Measurements from ENCODE around the gene CFAP46.
"Not testable (repeated sequence)": the region's sequence is repeated elsewhere in the genome, so short reads cannot be mapped to it uniquely, and the experiment has no call there.

The CFAP46 gene

GRCh38 chr10:132979491-132980425 lies 37.4 kb upstream of the CFAP46 start:
- DNase-seq: no peak

- no peak for DNase-seq
Observed at GRCh38 chr10:132978542-132978941, 36.2 kb upstream of the CFAP46 start.

GRCh38 chr10:132977807-132978206 lies 35.4 kb upstream of the CFAP46 start:
- no peak for DNase-seq

- no peak for DNase-seq
Observed at GRCh38 chr10:132977076-132977475, 34.7 kb upstream of the CFAP46 start.

GRCh38 chr10:132975831-132976682 lies 33.7 kb upstream of the CFAP46 start:
- no peak for DNase-seq

GRCh38 chr10:132974886-132975830 lies 32.8 kb upstream of the CFAP46 start:
- no peak for DNase-seq

- no peak for DNase-seq
Observed at GRCh38 chr10:132974249-132974796, 32.0 kb upstream of the CFAP46 start.

- no peak for DNase-seq
Observed at GRCh38 chr10:132973903-132974241, 31.5 kb upstream of the CFAP46 start.

GRCh38 chr10:132972986-132973902 lies 30.9 kb upstream of the CFAP46 start:
- DNase-seq: no peak

- DNase-seq: no peak
Observed at GRCh38 chr10:132972149-132972985, 30.0 kb upstream of the CFAP46 start.

- no peak for DNase-seq
Observed at GRCh38 chr10:132971448-132972148, 29.2 kb upstream of the CFAP46 start.

GRCh38 chr10:132970641-132971438 lies 28.5 kb upstream of the CFAP46 start:
- DNase-seq: no peak

- no peak for DNase-seq
Observed at GRCh38 chr10:132967540-132967939, 25.2 kb upstream of the CFAP46 start.

- DNase-seq: no peak
Observed at GRCh38 chr10:132965411-132966057, 23.2 kb upstream of the CFAP46 start.

GRCh38 chr10:132964707-132965410 lies 22.5 kb upstream of the CFAP46 start:
- DNase-seq: not testable (repeated sequence)

GRCh38 chr10:132964231-132964630 lies 21.9 kb upstream of the CFAP46 start:
- no peak for DNase-seq

GRCh38 chr10:132963430-132963960 lies 21.1 kb upstream of the CFAP46 start:
- no peak for DNase-seq

All from NCI-H2107 (cell line).